Measurements from ENCODE around the gene FAM117A. TPM values are rescaled to one million over a fixed set of nuclear protein-coding genes. Genes with fewer than 3 reads are reported as not detected.
A peak's percentile ranks its signal among the peaks of the same experiment; 100 is the strongest.

FAM117A gene
- total RNA-seq, 1 experiment from 2014 or later: 14.9 TPM

- no peaks in the 10 kb centered on the region for H3K9me3 Mint-ChIP-seq (ENCODE audit: low read depth, unreplicated experiment)
- TF ChIP-seq, protein P1, sequence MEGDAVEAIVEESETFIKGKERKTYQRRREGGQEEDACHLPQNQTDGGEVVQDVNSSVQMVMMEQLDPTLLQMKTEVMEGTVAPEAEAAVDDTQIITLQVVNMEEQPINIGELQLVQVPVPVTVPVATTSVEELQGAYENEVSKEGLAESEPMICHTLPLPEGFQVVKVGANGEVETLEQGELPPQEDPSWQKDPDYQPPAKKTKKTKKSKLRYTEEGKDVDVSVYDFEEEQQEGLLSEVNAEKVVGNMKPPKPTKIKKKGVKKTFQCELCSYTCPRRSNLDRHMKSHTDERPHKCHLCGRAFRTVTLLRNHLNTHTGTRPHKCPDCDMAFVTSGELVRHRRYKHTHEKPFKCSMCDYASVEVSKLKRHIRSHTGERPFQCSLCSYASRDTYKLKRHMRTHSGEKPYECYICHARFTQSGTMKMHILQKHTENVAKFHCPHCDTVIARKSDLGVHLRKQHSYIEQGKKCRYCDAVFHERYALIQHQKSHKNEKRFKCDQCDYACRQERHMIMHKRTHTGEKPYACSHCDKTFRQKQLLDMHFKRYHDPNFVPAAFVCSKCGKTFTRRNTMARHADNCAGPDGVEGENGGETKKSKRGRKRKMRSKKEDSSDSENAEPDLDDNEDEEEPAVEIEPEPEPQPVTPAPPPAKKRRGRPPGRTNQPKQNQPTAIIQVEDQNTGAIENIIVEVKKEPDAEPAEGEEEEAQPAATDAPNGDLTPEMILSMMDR (IDR thresholded peaks at IDR 0.05; ENCODE audit: unreplicated experiment): peak; percentile 87
- peak within 1 kb of the TSS; percentile 96 for H3K4me3 Mint-ChIP-seq (ENCODE audit: low read depth, unreplicated experiment)
- intact Hi-C loops (cut with micrococcal nuclease; ENCODE audit: unreplicated experiment): loop anchor here (5.0 kb wide), 3 partner anchors 69 to 289 kb away; partner anchors contain the start of gene DLX3
- CTCF ChIA-PET: interaction anchor here (0.6 to 2.2 kb wide), 21 partner anchors 9 to 349 kb away, joined by 3 to 12 read pairs (median 4); partner anchors contain the start of gene PHB1
- H3K27me3 Mint-ChIP-seq (ENCODE audit: unreplicated experiment): no peaks in the 10 kb centered on the region
- DNase-seq: peak; percentile 100
- H3K4me1 Mint-ChIP-seq (ENCODE audit: low read depth, unreplicated experiment): peaks cover 37% of the 10 kb centered on the region
- no TSS peak for BruUV-seq (replicated peaks)
- H3K36me3 Mint-ChIP-seq (ENCODE audit: insufficient read depth, unreplicated experiment): peaks cover 61% of the 10 kb centered on the region
- H3K27ac Mint-ChIP-seq (ENCODE audit: unreplicated experiment): peak within 1 kb of the TSS; percentile 99
Observed at GRCh38 chr17:49707608-49708514, 56.1 kb downstream of the FAM117A start, which contains the start of gene SLC35B1. Gene SLC35B1 (minus strand): TSS chr17:49707964. CDS start chr17:49707833, 131 bp downstream.

DNA sequence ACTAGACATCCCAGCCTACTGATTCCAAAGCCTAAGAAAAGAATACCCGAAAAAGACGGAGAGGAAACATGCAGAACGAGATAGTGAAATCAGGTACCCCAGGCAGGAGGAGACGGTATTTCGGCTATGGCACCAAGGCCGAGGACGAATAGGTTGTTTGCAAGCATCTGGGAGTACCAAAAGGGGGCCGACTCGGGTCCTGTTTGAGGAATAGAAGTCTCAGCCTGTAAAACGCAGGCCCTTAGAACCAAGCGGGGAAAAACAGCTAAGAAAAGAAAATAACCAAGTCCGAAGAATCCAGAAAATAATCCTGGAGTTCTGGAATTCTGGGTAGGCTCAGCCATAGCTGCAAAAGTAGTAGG lies 56.7 kb downstream of the FAM117A start:
- Mint-ChIP-seq H3K27me3 (ENCODE audit: unreplicated experiment) (no peaks in the 10 kb centered on the region), H3K36me3 (ENCODE audit: insufficient read depth, unreplicated experiment) (peaks cover 63% of the 10 kb centered on the region), H3K9me3 (ENCODE audit: low read depth, unreplicated experiment) (no peaks in the 10 kb centered on the region), H3K4me1 (ENCODE audit: low read depth, unreplicated experiment) (peaks cover 37% of the 10 kb centered on the region), H3K27ac (ENCODE audit: unreplicated experiment) (peak overlapping the region; percentile 99), H3K4me3 (ENCODE audit: low read depth, unreplicated experiment) (peak overlapping the region; percentile 96)
- CTCF ChIA-PET: interaction anchor here (0.6 to 2.2 kb wide), 13 partner anchors 10 to 292 kb away, joined by 3 to 12 read pairs (median 4); partner anchors contain the start of gene PHB1
- DNase-seq: peak; percentile 23
- intact Hi-C loops (cut with micrococcal nuclease; ENCODE audit: unreplicated experiment): loop anchor here (5.0 kb wide), 3 partner anchors 70 to 290 kb away; partner anchors contain the start of gene DLX3
- BruUV-seq (replicated peaks): no TSS peak
- TF ChIP-seq, protein P1 (IDR thresholded peaks at IDR 0.05; ENCODE audit: unreplicated experiment): no peak

DNA sequence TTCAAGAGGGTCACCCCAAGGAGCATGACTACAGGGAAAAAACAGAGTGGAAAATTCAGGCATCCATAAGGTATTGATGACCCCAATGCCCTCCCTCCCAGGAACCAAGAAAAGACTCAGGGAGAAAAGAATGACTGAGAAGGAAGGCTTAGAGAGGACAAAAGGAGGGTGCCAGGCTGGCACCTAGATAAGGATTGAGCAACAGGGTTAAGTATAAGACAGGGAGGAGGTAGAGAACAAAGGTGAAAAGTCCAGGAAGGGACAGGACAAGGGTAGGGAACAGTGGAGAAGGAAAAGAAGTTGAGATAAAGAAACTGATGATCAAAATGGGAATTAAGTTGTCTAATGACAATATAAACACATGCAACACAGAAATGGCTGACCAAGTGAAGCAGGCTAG lies 58.7 kb downstream of the FAM117A start:
- H3K4me3 Mint-ChIP-seq (ENCODE audit: low read depth, unreplicated experiment): peak overlapping the region; percentile 96
- CTCF ChIA-PET: interaction anchor here (2.1 kb wide), 1 partner anchor 134 kb away, joined by 6 read pairs; no protein-coding TSS in a partner anchor
- BruUV-seq (replicated peaks): no TSS peak
- H3K27me3 Mint-ChIP-seq (ENCODE audit: unreplicated experiment): no peaks in the 10 kb centered on the region
- H3K9me3 Mint-ChIP-seq (ENCODE audit: low read depth, unreplicated experiment): no peaks in the 10 kb centered on the region
- no peak for DNase-seq
- peak overlapping the region; percentile 25 for H3K27ac Mint-ChIP-seq (ENCODE audit: unreplicated experiment)
- H3K4me1 Mint-ChIP-seq (ENCODE audit: low read depth, unreplicated experiment): peaks cover 37% of the 10 kb centered on the region
- peaks cover 78% of the 10 kb centered on the region for H3K36me3 Mint-ChIP-seq (ENCODE audit: insufficient read depth, unreplicated experiment)
- TF ChIP-seq, protein P1 (IDR thresholded peaks at IDR 0.05; ENCODE audit: unreplicated experiment): no peak
- intact Hi-C loops (cut with micrococcal nuclease; ENCODE audit: unreplicated experiment): loop anchor here (5.0 kb wide), 3 partner anchors 72 to 292 kb away; partner anchors contain the start of gene DLX3

- CTCF ChIA-PET: interaction anchor here (0.7 to 2.1 kb wide), 6 partner anchors 101 to 147 kb away, joined by 3 to 9 read pairs (median 5); no protein-coding TSS in a partner anchor
- TF ChIP-seq, protein P1 (IDR thresholded peaks at IDR 0.05; ENCODE audit: unreplicated experiment): peak; percentile 39
Observed at GRCh38 chr17:49703557-49704277, 60.2 kb downstream of the FAM117A start.

More at GRCh38 chr17:49703557-49704277, 60.2 kb downstream of the FAM117A start:
- Mint-ChIP-seq H3K4me3 (ENCODE audit: low read depth, unreplicated experiment) (no peak overlapping the region), H3K9me3 (ENCODE audit: low read depth, unreplicated experiment) (no peaks in the 10 kb centered on the region), H3K36me3 (ENCODE audit: insufficient read depth, unreplicated experiment) (peaks cover 87% of the 10 kb centered on the region), H3K27me3 (ENCODE audit: unreplicated experiment) (no peaks in the 10 kb centered on the region), H3K27ac (ENCODE audit: unreplicated experiment) (no peak overlapping the region), H3K4me1 (ENCODE audit: low read depth, unreplicated experiment) (peaks cover 31% of the 10 kb centered on the region)
- BruUV-seq (replicated peaks): no TSS peak
- peak; percentile 48 for DNase-seq
- intact Hi-C loops (cut with micrococcal nuclease; ENCODE audit: unreplicated experiment): no loop called here

Data from Calu3 (cell line).